Neural progenitor cell (in vitro differentiated cells): ENCODE measurements around the gene UBAP1L. TPM values are rescaled to one million over a fixed set of nuclear protein-coding genes. Genes with fewer than 3 reads are reported as not detected.
"Not testable (repeated sequence)": the region's sequence is repeated elsewhere in the genome, so short reads cannot be mapped to it uniquely, and the experiment has no call there.

Source experiments
- DNase-seq: peaks from one replicate; pipeline ENCODE4 v3.0.0-alpha.2; 2016; ENCODE audit warnings: low spot score
- H2AFZ ChIP-seq: fragments of 200-600 bp; sonication (generic); replicated peaks from 2 replicates; pipeline ENCODE4 v1.6.1; 2016; ENCODE audit warnings: antibody characterized with exemption
- H3F3A ChIP-seq: fragments of 200-600 bp; sonication (generic); 2 replicates; pipeline ENCODE4 v1.6.1; 2016; ENCODE audit warnings: antibody characterized with exemption, low read depth
- H3K27ac ChIP-seq: fragments of 200-600 bp; sonication (generic); 2 replicates; pipeline ENCODE4 v1.5.1; 2016; ENCODE audit warnings: mild to moderate bottlenecking
- H3K27me3 ChIP-seq: fragments of 200-600 bp; sonication (generic); 2 replicates; pipeline ENCODE4 v1.6.1; 2016; ENCODE audit warnings: mild to moderate bottlenecking, moderate library complexity
- H3K36me3 ChIP-seq: fragments of 200-600 bp; sonication (generic); 2 replicates; pipeline ENCODE4 v1.5.1; 2016
- H3K4me1 ChIP-seq: fragments of 200-600 bp; sonication (generic); 2 replicates; pipeline ENCODE4 v1.6.1; 2016; ENCODE audit warnings: mixed run types
- H3K4me2 ChIP-seq: fragments of 200-600 bp; sonication (generic); 2 replicates; pipeline ENCODE4 v1.6.1; 2016
- H3K4me3 ChIP-seq: fragments of 200-600 bp; sonication (generic); 2 replicates; pipeline ENCODE4 v1.5.1; 2016
- H3K79me2 ChIP-seq: fragments of 200-600 bp; sonication (generic); 2 replicates; pipeline ENCODE4 v1.6.1; 2016; ENCODE audit warnings: low read depth
- H3K9ac ChIP-seq: fragments of 200-600 bp; sonication (generic); 2 replicates; pipeline ENCODE4 v1.6.1; 2016
- H3K9me3 ChIP-seq: fragments of 200-600 bp; sonication (generic); 2 replicates; pipeline ENCODE4 v1.5.1; 2016; ENCODE audit warnings: low read depth
- H4K20me1 ChIP-seq: fragments of 200-600 bp; sonication (generic); 2 replicates; pipeline ENCODE4 v1.6.1; 2016; ENCODE audit warnings: low read depth
- H3K27ac Mint-ChIP-seq: 3 replicates; pipeline ENCODE4 v1.8.0; 2021; ENCODE audit warnings: mixed read lengths
- H3K27me3 Mint-ChIP-seq: 2 replicates; pipeline ENCODE4 v1.8.0; 2022; ENCODE audit warnings: low read depth, mild to moderate bottlenecking, inconsistent platforms, moderate library complexity, mixed read lengths; ENCODE audit not compliant: insufficient read depth
- H3K36me3 Mint-ChIP-seq: 3 replicates; pipeline ENCODE4 v1.8.0; 2021; ENCODE audit warnings: mixed read lengths
- H3K4me1 Mint-ChIP-seq: 3 replicates; pipeline ENCODE4 v1.8.0; 2021; ENCODE audit warnings: mixed read lengths
- H3K4me3 Mint-ChIP-seq: 3 replicates; pipeline ENCODE4 v1.8.0; 2021; ENCODE audit warnings: mild to moderate bottlenecking, moderate library complexity, mixed read lengths
- H3K9me3 Mint-ChIP-seq: 3 replicates; pipeline ENCODE4 v1.8.0; 2020; ENCODE audit warnings: mixed read lengths
- CTCF ChIP-seq: fragments of 200-600 bp; sonication (generic); IDR thresholded peaks from 2 replicates; pipeline ENCODE4 v1.5.1; 2017; ENCODE audit warnings: antibody characterized with exemption, mild to moderate bottlenecking
- EZH2 ChIP-seq: fragments of 200-600 bp; sonication (generic); IDR thresholded peaks from 2 replicates; pipeline ENCODE4 v1.6.1; 2017; ENCODE audit warnings: antibody characterized with exemption, mild to moderate bottlenecking, moderate library complexity
- EZH2phosphoT487 ChIP-seq: fragments of 200-600 bp; sonication (generic); IDR thresholded peaks from 2 replicates; pipeline ENCODE4 v1.6.1; 2017; ENCODE audit warnings: antibody characterized with exemption
- total RNA-seq: library from RNA; depleted of rRNA; stranded (reverse); fragments of >200 nt; gene quantifications from 2 replicates; pipeline ENCODE4 v1.2.3, GENCODE V29; 2015; ENCODE audit warnings: low replicate concordance

UBAP1L gene
- total RNA-seq, 1 donor from 2014 or later = 0.39 TPM

DNA sequence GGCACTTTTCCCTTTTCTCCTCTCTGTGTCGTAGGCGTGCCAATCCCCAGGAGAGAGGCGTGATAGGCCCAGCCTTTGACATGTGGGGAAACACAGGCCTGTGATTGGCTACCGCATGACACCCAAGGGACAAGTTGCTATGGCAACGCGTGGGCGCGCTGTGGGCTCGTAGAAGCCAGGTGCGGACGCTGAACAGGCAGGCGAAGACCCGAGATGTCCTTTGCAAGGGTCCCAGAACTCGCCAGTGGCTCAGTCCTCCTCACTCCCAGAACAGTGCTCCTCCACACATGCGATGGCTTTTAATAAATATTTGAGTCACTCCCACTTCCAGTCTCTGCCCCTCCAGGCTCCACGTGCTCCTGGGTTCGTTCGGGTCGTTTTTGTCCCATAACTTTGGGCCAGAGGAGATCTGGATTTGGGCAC is 65.6 kb downstream of the UBAP1L start:
- Histone ChIP-seq H3K4me1 (no peaks in the 10 kb centered on the region), H3K4me3 (peak overlapping the region; percentile 32), H2AFZ (no peak overlapping the region), H3K27ac (no peak overlapping the region), H3K4me2 (peak overlapping the region; percentile 69), H3K79me2 (no peaks in the 10 kb centered on the region), H3K9ac (no peak overlapping the region), H3K27me3 (peaks cover 13% of the 10 kb centered on the region), H4K20me1 (peaks cover 1% of the 10 kb centered on the region), H3F3A (peaks cover 1% of the 10 kb centered on the region), H3K36me3 (no peaks in the 10 kb centered on the region), H3K9me3 (no peaks in the 10 kb centered on the region)
- Mint-ChIP-seq H3K36me3 (no peaks in the 10 kb centered on the region), H3K4me3 (peak overlapping the region; percentile 54), H3K4me1 (peaks cover 30% of the 10 kb centered on the region), H3K27ac (no peak overlapping the region), H3K9me3 (no peaks in the 10 kb centered on the region), H3K27me3 (peaks cover 3% of the 10 kb centered on the region)
- peak; percentile 98 for DNase-seq
- TF ChIP-seq CTCF (no peak), EZH2phosphoT487 (no peak)

DNA sequence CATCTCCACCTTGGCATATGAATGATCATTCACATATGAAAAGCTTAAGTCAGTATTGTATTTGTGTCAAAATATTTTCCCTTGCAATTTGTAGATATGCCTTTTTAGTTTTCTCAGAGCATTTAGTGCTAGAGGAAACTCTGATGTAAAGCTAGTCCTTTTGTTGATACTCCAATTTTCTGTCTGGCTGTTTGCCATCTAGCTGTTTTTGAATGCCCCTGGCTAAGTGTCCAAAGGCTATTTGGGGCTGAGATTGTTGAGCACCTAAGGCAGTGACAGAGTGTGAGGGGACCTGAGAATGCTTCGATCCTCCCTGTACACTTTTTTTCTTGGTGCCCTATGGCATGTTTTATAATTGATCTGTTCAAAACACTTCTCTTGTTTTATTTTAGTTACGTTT is 66.8 kb downstream of the UBAP1L start:
- H3K4me3 ChIP-seq = no peak overlapping the region
- no peaks in the 10 kb centered on the region for H3K9me3 ChIP-seq
- no peaks in the 10 kb centered on the region for H3K79me2 ChIP-seq
- no peaks in the 10 kb centered on the region for H3K4me1 ChIP-seq
- H3K4me2 ChIP-seq = no peak overlapping the region
- H3F3A ChIP-seq = no peaks in the 10 kb centered on the region
- H3K36me3 ChIP-seq = no peaks in the 10 kb centered on the region
- no peak overlapping the region for H3K27ac Mint-ChIP-seq
- H3K9me3 Mint-ChIP-seq = no peaks in the 10 kb centered on the region
- H3K27me3 ChIP-seq = peaks cover 13% of the 10 kb centered on the region
- no peak for TF ChIP-seq EZH2
- TF ChIP-seq CTCF = no peak
- TF ChIP-seq EZH2phosphoT487 = no peak
- no peak overlapping the region for H3K4me3 Mint-ChIP-seq
- H3K9ac ChIP-seq = no peak overlapping the region
- no peaks in the 10 kb centered on the region for H3K36me3 Mint-ChIP-seq
- no peak overlapping the region for H3K27ac ChIP-seq
- DNase-seq = no peak
- no peaks in the 10 kb centered on the region for H4K20me1 ChIP-seq
- peaks cover 3% of the 10 kb centered on the region for H3K27me3 Mint-ChIP-seq
- H2AFZ ChIP-seq = no peak overlapping the region
- H3K4me1 Mint-ChIP-seq = peaks cover 33% of the 10 kb centered on the region

DNA sequence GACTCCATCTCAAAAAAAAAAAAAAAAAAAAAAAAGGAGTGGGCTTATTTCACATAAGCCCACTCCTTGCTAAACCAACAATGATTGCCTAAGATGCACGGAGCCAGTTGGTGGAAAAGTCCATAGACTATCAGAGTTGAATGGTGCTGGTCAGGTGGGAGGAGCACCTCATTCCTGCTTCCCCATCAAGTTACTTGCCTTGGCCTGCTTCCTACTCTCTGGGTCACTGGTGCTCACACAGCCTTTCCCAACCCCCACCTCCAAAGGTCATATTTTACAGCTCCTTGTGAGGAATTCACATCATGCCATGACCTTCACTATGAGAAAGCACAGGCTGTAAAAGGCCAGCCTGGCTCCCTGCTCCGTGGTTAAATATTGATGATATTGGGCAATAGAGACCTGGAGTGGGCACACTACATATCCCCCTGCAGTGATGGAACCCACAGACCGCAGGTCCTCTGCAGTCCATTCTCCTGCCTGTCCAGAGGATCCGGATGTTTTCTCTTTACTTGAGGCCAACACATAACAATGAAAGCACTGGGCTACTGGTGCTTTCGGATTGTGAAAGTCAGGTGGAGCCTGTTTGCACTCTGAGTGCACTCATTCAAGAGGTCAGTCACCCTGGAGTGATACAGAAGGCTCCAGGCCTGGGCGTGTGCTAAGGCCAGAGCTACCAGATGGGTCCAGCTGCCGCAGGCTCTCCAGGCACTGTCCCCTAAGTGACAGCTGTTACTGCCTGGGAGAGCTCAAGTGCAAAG is 70.1 kb downstream of the UBAP1L start, which contains the start of gene SLC51B:
SLC51B (plus strand) TSS at position 664 of the 758 bp plus-strand sequence. CDS start 4,618 bp downstream, outside the sequence.
- H3K4me1 ChIP-seq = no peaks in the 10 kb centered on the region
- H3K4me2 ChIP-seq = no peak within 1 kb of the TSS
- H3K27ac Mint-ChIP-seq = peak within 1 kb of the TSS; percentile 76
- H3K4me1 Mint-ChIP-seq = peaks cover 27% of the 10 kb centered on the region
- H3K9me3 Mint-ChIP-seq = no peaks in the 10 kb centered on the region
- H3K27ac ChIP-seq = no peak within 1 kb of the TSS
- H3K4me3 Mint-ChIP-seq = no peak within 1 kb of the TSS
- H3K9me3 ChIP-seq = no peaks in the 10 kb centered on the region
- TF ChIP-seq EZH2phosphoT487 = no peak
- no peak for TF ChIP-seq CTCF
- TF ChIP-seq EZH2 = no peak
- no peaks in the 10 kb centered on the region for H3K36me3 Mint-ChIP-seq
- no peak within 1 kb of the TSS for H3K9ac ChIP-seq
- no peak within 1 kb of the TSS for H2AFZ ChIP-seq
- H3K4me3 ChIP-seq = no peak within 1 kb of the TSS
- H4K20me1 ChIP-seq = no peaks in the 10 kb centered on the region
- H3K79me2 ChIP-seq = no peaks in the 10 kb centered on the region
- H3K36me3 ChIP-seq = no peaks in the 10 kb centered on the region
- H3K27me3 ChIP-seq = peaks cover 7% of the 10 kb centered on the region
- peaks cover 5% of the 10 kb centered on the region for H3K27me3 Mint-ChIP-seq
- H3F3A ChIP-seq = no peaks in the 10 kb centered on the region
- DNase-seq = no peak

DNA sequence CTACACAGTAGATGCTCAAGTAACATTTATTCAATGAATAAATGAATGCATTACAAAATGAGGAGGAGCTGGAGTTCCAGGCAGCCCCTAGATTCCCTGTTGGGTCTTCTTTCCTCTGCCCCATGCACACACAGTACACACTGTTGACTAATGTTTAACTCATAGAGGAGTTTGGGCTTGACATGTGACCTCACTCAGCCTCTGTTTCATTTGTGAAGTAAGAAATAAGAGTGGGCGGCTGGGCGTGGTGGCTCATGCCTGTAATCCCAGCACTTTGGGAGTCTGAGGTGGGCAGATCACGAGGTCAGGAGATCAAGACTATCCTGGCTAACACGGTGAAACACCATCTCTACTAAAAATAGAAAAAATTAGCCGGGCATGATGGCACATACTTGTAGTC is 70.8 kb downstream of the UBAP1L start:
- H3F3A ChIP-seq, H3K9me3 Mint-ChIP-seq, H3K4me3 Mint-ChIP-seq, H3K27me3 ChIP-seq, DNase-seq, H3K27me3 Mint-ChIP-seq, H3K27ac ChIP-seq, H4K20me1 ChIP-seq, H3K9ac ChIP-seq, H3K4me3 ChIP-seq, H3K36me3 Mint-ChIP-seq, H3K36me3 ChIP-seq, H3K79me2 ChIP-seq, H2AFZ ChIP-seq, H3K27ac Mint-ChIP-seq, H3K4me1 ChIP-seq, H3K4me2 ChIP-seq, H3K9me3 ChIP-seq: not testable (repeated sequence)
- H3K4me1 Mint-ChIP-seq = peaks cover 20% of the 10 kb centered on the region
